HEK293 (cell line): Measurements from ENCODE around the gene MADD.

Experiments used
- CTCF ChIP-seq: fragments of 450-650 bp; formaldehyde crosslinking; IDR thresholded peaks from 2 replicates; pipeline ENCODE4 v1.5.1; 2016; ENCODE audit warnings: missing biosample characterization, missing genetic modification characterization
- TSHZ1 ChIP-seq: fragments of 450-650 bp; formaldehyde crosslinking; IDR thresholded peaks from 2 replicates; pipeline ENCODE4 v1.5.1; 2016; ENCODE audit warnings: missing biosample characterization, missing genetic modification characterization, borderline replicate concordance
- ZNF112 ChIP-seq: fragments of 450-650 bp; formaldehyde crosslinking; IDR thresholded peaks from 2 replicates; pipeline ENCODE4 v1.5.0; 2017; ENCODE audit warnings: missing biosample characterization, missing genetic modification characterization
- ZNF416 ChIP-seq: fragments of 450-650 bp; formaldehyde crosslinking; IDR thresholded peaks from 2 replicates; pipeline ENCODE4 v1.5.1; 2016; ENCODE audit warnings: missing biosample characterization, missing genetic modification characterization

DNA sequence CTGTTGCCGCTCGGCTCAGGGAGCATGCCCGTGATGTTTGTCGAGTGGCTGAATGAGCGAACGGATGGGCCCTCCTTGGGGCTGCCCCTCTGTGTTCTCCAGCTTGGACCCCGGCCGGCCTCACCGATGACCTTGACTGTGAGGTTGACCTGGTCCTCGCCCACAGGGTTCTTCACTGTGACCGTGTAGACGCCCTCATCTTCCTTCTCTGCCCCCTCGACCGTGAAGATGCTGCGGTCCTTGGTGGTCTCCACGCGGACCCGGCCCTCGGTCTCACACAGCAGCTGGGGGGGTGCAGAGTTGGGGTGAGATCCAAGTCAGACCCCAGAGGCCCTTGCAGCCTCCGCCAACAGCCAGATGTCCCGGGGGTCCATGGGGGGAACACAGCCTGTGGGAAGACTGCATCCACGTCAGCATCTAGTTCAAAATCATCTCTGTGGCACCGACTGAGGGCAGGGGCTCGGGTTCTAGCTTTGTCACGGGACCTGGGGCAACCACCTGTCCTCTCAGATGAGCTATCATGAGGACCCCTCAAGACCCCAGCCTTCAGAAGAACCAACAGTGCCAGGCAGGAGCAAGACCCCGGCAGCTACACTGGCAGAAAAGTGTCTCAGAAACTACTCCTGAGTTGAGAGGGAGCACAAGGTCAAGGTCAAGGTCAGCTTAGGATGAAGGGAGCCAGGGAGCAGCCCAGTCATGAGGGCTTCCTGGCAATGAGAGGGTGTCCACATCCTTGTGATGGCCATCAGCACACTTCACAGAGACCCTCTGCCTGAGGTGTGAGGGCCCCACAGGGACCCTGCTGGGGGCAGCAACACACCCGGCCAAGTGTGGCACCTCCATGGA lies 68.7 kb downstream of the MADD start:
- TF ChIP-seq TSHZ1 (tag by site-specific recombination) (no peak), ZNF416 (no peak), ZNF112 (tag by site-specific recombination) (no peak), CTCF (tag by site-specific recombination) (no peak)
